WI38 (cell line): ENCODE results near the gene NPHP1.
"Not testable (repeated sequence)": the region's sequence is repeated elsewhere in the genome, so short reads cannot be mapped to it uniquely, and the experiment has no call there.

Experiments
- H3K4me3 ChIP-seq: 2 replicates; pipeline ENCODE4 v1.5.1; 2011; ENCODE audit warnings: low read depth, mild to moderate bottlenecking, control low read depth, low read length
- CTCF ChIP-seq: IDR thresholded peaks from 2 replicates; pipeline ENCODE4 v1.5.1; 2012; ENCODE audit warnings: low read depth, mild to moderate bottlenecking, control low read depth, low read length

The NPHP1 gene

DNA sequence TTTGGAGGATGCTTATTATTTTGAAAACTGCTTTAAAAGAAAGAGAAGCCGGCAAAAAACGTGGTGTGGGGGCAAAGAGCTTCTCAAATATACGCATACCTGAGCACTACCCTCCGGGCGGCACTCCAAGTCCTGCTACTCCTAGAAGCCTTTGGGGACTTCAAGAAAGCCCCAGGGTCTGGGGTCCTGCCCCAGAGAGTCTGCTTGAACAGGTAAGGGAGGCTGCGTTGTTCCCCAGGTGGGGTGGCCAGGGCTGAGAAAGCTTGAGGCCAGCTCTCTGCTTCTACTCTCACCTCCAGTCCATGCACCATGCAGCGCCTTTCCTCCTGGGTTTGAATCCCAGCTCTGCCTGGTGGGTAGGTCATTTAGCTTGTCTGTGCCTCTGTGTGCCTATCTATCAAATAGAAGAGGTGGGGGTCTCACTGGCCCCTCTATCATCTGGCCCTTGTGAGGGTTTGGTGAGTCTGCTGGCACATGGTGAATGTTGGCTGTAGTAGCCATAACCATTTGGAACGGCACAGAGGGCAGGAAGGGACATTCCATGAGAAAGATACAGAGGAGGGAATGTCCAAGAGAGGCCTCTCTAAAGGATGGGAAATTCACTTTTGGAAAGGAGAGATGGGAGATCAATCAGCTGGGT, 108.7 kb downstream of the NPHP1 start:
- no peak overlapping the region for H3K4me3 ChIP-seq
- no peak for TF ChIP-seq CTCF

GRCh38 chr2:110094884-110095534, 109.8 kb downstream of the NPHP1 start:
- not testable (repeated sequence) for H3K4me3 ChIP-seq

DNA sequence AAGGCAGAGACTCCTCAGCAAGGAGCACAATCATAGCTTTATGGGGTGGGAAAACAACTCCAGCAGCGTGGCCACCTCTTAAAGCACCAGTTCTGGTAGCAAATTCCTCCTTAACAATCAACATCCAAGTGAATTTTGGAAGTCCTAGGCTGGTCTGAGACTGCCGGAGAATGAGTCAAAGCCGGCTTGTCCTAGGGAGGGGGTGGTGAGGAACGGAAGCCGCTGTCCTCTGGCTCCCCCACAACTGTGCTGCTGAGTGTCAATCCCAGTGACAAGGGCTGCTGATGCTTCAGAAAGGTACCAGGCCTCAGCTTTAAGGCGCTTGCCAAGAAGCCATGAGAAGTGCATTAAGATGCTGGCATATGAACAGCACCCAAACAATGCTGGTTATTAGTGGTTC, 110.9 kb downstream of the NPHP1 start:
- H3K4me3 ChIP-seq = not testable (repeated sequence)

GRCh38 chr2:110090164-110090563, 114.6 kb downstream of the NPHP1 start:
- H3K4me3 ChIP-seq = not testable (repeated sequence)

DNA sequence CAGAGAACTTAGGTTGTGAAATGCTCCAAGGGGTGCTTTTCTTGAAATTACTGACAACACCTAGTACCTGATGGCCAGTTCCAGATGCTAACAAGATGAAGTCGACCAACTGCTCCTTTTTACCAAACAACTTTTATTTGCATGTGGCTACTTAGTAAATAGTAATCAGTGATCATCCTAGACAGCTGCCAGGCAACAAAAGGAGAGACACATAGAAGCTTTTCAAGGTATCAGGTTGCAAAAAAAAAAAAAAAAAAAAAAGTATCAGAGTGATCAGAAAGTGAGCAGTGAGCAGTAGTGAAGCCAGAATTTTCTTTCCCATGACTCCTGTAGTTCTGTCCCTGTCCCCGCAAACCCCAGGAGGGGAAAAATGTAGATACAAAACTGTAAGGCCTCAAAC, 121.1 kb downstream of the NPHP1 start:
- H3K4me3 ChIP-seq = not testable (repeated sequence)

- not testable (repeated sequence) for H3K4me3 ChIP-seq
Observed at GRCh38 chr2:110083162-110083561, 121.7 kb downstream of the NPHP1 start.

DNA sequence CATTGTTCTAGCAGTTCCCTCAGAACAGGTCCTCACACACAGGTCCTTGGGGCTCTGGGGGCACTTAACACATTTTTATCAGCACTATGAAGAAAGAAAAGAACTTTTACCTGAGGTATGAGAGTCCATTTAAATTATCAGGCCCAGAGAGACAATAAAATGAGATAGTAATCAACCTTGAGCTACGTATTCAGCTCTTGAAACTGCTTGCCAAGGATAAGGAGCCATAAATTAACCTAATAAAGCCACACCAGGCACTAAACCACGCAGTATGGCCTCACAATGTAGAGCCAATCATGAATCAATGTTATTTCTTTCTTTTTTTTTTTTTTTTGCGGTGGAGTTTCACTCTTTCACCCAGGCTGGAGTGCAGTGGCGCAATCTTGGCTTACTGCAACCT, 126.7 kb downstream of the NPHP1 start:
- H3K4me3 ChIP-seq = not testable (repeated sequence)

DNA sequence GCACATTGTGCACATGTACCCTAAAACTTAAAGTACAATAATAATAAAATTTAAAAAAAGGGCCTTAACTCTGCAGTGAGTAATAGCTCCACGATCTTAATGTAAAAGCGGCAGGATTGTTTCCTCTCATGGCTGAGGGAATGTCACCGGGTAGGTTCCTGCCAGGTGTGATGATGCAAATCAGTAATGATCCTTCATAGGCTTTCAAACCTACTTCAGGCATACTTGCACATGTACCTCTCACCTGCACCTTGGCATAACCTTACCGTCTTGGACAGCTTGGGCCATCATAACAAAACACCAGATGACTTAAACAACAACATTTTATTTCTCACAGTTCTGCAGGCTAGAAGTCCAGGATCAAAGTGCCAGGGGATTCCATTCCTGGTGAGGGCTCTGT, 128.9 kb downstream of the NPHP1 start:
- H3K4me3 ChIP-seq = not testable (repeated sequence)
